DMS114 treated with DMSO at 0.1 percent for 48 hours (cell line): Measurements from ENCODE around the gene MACF1.

Experiments
- DNase-seq: peaks from one replicate; lab custom pipeline; 2025; ENCODE audit not compliant: unreplicated experiment; lab: John Stamatoyannopoulos, UW

Gene MACF1

GRCh38 chr1:39294531-39294930 is 90.0 kb downstream of the MACF1 start:
- DNase-seq: no peak

GRCh38 chr1:39295901-39296300 is 91.4 kb downstream of the MACF1 start:
- no peak for DNase-seq

- no peak for DNase-seq
Measured at GRCh38 chr1:39297551-39297950, 93.1 kb downstream of the MACF1 start.

GRCh38 chr1:39301606-39302005 is 97.1 kb downstream of the MACF1 start:
- DNase-seq: no peak

DNA sequence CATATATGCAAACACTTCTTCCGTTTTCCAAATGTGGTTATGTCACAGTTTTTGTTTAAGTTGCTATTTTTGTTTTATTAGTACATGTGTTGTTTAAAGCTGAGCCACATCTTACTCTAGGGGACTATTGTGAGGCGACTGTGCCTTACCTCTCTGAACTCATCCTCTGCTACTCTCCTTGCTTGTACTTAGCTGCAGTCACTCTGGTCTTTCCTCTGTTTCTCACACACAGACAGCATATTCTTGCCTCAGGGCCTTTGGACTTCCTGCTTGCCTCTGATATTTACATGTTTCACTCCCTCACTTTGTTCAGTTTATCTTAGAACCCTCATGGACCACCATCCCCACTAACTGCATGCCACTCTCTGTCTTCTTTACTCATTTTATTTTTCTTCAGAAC is 101.1 kb downstream of the MACF1 start:
- DNase-seq: no peak

GRCh38 chr1:39310015-39310414 is 105.5 kb downstream of the MACF1 start:
- DNase-seq: no peak

GRCh38 chr1:39310691-39311090 is 106.2 kb downstream of the MACF1 start:
- DNase-seq: no peak

DNA sequence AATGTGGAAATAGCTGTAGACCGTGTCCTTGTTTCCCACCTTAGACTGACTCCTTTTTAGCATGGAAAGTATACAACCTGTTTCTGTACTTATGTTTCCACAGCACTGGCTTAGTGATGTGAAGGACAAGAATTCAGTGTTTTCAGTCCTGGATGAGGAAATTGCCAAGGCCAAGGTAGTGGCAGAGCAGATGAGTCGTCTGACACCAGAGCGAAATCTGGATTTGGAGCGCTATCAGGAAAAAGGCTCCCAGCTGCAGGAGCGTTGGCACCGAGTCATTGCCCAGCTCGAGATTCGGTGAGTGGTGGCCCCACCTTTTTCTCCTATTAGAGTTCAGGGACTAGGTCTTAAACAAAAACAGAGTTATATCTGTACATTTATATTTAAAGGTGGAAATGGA is 112.6 kb downstream of the MACF1 start:
- no peak for DNase-seq

DNA sequence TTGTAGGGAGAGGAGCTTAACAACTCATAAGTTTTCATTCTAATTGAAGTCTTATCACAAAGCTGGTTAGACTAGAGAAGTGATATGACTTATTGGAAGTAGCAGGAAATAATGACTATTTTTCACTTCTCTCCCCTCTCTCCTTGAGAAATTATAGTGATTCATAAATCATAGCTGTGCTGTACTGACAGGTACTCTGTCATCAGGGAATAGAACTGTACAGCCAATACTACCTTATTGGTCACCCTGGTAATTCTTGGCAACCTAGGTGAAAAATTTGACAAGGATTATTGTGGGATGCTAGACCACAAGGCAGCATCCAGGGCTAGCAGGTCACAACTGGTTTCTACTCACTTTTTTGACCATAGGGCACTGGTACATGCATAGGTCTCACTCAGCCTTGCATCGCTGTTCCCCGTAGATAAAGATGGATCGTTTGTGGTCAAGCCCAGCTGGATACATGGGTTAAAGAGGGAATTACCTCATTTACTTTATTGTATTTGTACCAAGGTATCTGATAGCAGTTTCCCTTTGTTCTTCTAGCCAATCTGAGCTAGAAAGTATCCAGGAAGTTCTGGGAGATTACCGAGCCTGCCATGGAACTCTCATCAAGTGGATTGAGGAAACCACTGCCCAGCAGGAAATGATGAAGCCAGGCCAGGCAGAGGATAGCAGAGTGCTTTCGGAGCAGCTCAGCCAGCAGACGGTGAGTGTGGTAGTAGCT is 113.6 kb downstream of the MACF1 start:
- no peak for DNase-seq

DNA sequence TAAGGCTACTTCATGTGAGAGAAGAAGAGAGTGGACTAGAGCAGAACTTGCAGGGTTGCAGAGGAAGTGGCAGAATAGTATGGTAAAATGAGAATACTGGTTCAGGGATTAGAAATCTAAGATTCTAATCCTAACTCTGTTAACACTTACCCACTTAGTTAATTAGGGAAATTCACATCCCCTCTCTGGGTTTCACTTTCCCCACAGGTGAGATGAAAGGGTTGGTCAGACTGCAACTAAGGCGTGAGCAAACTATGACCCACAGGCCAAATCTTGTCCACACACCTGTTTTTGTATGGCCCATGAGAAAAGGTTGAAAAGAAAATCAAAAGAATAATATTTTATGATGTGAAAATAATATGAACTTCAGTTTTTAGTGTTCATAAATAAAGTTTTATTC is 117.5 kb downstream of the MACF1 start:
- no peak for DNase-seq

DNA sequence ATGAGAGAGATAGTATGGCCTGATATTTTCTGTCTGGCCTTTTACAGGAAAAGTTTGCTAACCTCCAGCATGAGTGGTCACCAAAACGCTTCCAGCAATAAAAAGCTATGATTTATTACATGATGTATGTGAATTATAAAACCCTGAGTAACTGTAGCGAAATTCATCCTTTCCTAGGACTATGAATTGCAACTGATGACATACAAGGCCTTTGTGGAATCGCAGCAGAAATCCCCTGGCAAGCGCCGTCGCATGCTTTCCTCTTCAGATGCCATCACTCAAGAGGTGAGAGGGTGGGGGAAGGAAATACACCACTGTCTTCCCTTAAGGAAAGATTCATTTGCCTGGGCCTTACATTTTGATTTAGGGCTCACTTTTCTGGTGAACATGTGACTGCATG is 117.9 kb downstream of the MACF1 start:
- DNase-seq: no peak

DNA sequence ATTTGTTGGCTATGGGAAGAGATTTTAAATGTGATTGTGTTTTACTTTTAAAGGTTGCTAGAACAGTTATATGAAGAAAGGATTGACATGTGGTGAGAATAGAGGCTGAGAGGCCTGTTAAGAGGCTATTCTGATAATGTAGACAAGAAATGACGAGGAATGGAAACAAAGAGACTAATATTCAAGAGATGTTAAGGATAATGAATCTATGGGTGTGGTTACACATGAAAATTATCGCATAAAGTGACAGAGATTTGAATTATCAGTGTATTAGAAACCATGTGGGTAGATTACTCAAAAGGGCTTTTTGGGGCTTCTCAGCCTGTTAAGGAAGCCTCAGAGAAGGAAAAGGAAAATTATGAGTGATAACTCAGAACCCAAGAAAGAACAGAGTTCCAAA is 120.4 kb downstream of the MACF1 start:
- no peak for DNase-seq

DNA sequence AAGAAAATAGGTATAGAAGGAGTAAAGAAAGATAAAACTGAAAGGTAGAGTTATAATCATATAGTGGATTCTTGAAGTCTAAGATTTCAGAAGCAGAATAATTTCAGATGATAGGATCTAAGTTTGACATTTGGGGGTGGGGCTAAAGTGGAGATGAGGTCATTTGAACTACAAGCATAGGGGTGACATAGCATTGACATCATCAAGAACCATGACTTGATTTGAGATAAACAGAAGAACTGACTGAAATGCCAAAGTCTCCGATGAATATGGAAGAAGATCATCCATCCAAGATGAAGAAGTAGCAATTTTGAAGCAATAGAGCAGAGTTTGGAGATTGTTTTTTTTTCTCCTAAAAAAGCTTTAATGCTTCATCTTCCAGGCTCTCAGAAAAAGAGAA is 122.3 kb downstream of the MACF1 start:
- no peak for DNase-seq

- DNase-seq: no peak
Measured at GRCh38 chr1:39328095-39328494, 123.6 kb downstream of the MACF1 start.

DNA sequence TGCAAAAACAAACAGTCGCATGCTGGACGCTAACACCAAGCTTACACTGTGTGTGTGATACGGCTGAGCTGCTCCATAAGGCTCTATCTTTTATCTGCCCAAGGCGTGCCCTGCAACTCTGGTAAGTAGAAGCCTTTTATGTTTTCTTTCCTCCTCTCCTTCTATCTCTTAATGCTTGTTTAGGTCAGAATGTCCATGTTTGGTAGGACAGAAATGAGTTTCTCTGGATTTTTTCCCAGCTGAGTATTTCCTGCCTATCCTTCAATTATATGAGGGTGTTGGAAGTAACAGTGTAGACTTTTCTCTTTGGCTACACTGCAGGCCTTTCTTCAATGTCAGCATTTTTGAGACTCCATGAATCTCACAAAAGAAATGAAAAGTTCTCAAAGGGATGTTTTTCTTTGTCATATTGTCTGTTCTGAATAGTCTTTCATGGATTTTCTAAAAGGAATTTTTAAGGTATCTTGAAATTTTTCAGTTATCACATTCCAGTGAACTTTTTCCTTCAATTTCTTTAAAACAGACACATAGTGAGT is 124.2 kb downstream of the MACF1 start:
- DNase-seq: no peak

GRCh38 chr1:39331647-39332046 is 127.2 kb downstream of the MACF1 start:
- no peak for DNase-seq

- no peak for DNase-seq
Measured at GRCh38 chr1:39332291-39332690, 127.8 kb downstream of the MACF1 start.

GRCh38 chr1:39332828-39333227 is 128.3 kb downstream of the MACF1 start:
- no peak for DNase-seq

DNA sequence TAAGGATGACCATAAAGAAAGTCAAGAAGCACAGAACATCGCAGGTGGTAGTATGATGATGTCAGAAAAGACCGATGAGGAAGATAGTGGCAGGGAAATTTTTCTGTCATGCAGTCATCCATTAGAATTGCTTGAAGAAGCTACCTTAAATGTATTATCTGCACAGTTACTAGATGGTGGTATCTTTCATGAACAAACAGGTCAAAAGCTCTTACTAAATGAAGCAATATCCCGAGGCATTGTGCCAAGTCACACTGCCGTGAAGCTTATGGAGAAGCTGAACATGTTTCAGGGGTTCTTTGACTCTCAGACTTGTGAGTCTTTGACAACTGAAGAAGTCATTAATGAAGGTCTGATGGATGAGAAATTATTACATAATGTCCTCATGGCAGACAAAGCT is 128.8 kb downstream of the MACF1 start:
- DNase-seq: no peak

DNA sequence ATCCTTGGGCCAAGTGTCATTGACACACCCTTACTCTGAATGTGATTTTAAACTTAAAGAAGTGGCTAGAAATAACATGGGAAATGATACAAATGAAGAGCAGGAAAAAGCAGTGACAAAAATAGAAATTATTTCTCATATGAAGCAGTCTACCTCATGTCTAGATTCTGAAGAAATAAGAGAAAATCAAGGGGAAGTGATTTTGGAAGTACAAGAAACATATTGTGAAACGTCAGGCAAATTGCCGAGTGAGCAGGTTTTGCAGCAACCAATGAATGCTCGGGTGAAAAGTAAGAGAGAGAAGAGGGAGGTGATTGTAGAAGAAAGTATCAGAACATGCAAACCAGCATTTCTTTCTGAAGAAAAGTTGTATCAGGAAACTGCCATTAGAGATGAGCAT is 130.7 kb downstream of the MACF1 start:
- DNase-seq: no peak

DNA sequence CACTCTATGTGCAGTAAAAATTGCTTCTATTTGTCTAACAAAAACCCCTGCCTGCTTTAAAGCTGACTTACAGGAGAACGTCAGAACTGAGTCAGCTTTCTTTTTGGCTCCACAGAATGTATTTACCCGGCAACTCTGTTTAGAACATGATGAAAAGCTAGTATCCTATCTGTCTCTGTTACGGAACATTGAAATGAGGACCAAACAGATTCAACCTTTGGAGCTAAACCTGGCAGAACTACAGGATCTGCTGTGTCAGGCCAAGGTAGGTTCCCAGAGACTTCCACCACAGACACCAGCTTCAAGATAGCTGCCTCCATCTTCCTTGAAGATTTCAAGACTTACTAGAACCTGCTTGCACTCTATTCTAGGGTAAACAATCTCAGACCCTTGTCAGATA is 132.6 kb downstream of the MACF1 start:
- DNase-seq: no peak

- DNase-seq: no peak
Measured at GRCh38 chr1:39342776-39343175, 138.3 kb downstream of the MACF1 start.
